Spleen (tissue), 11 donors: ENCODE data around the gene SMAP2. TPM values are rescaled to one million over a fixed set of nuclear protein-coding genes. Genes with fewer than 3 reads are reported as not detected.
A peak's percentile ranks its signal among the peaks of the same experiment; 100 is the strongest.

Source experiments
- DNase-seq: peaks from one replicate; pipeline ENCODE4 v3.0.0-alpha.2; 2020
- H3K27ac ChIP-seq, 8 donors: fragments of 200-600 bp; sonication (generic) in 7 of 8; 1 replicate in 4 of 8; 2 replicates in 4 of 8; pipeline versions ENCODE4 v1.5.0 to v1.8.0; 2016 to 2021; ENCODE audit warnings: inconsistent platforms in 4 of 8, mild to moderate bottlenecking in 4 of 8, moderate library complexity in 1 of 8
- H3K27me3 ChIP-seq, 7 donors: fragments of 200-600 bp; sonication (generic) in 6 of 7; replicated peaks in 1 of 7; 1 replicate in 4 of 7; 2 replicates in 3 of 7; pipeline versions ENCODE4 v1.5.0 to v1.8.0; 2016 to 2021; ENCODE audit warnings: inconsistent platforms in 3 of 7, mild to moderate bottlenecking in 1 of 7
- H3K36me3 ChIP-seq, 6 donors: fragments of 200-600 bp; sonication (generic) in 5 of 6; 1 replicate in 4 of 6; 2 replicates in 2 of 6; pipeline versions ENCODE4 v1.5.0 to v1.8.0; 2016 to 2021; ENCODE audit warnings: inconsistent platforms in 2 of 6
- H3K4me1 ChIP-seq, 6 donors: fragments of 200-600 bp; sonication (generic) in 5 of 6; 1 replicate in 3 of 6; 2 replicates in 3 of 6; pipeline versions ENCODE4 v1.5.0 to v1.8.0; 2016 to 2021; ENCODE audit warnings: inconsistent platforms in 3 of 6
- H3K4me3 ChIP-seq, 8 donors: fragments of 200-600 bp; sonication (generic) in 7 of 8; 1 replicate in 4 of 8; 2 replicates in 4 of 8; pipeline versions ENCODE4 v1.5.0 to v1.8.0; 2016 to 2021; ENCODE audit warnings: inconsistent platforms in 4 of 8, mild to moderate bottlenecking in 4 of 8, moderate library complexity in 2 of 8
- H3K9me3 ChIP-seq, 8 donors: fragments of 200-600 bp; sonication (generic) in 7 of 8; 1 replicate in 4 of 8; 2 replicates in 4 of 8; pipeline versions ENCODE4 v1.5.0 to v1.8.0; 2016 to 2021; ENCODE audit warnings: inconsistent platforms in 4 of 8
- POLR2A ChIP-seq, 3 donors: fragments of 450-650 bp; IDR thresholded peaks; one replicate each; pipeline ENCODE4 v1.5.1; 2017; ENCODE audit warnings: antibody characterized with exemption in 3 of 3, mild to moderate bottlenecking in 1 of 3
- POLR2AphosphoS5 ChIP-seq, 3 donors: sonication (generic); formaldehyde crosslinking; IDR thresholded peaks; one replicate each; pipeline ENCODE4 v1.5.1; 2017; ENCODE audit warnings: antibody characterized with exemption in 3 of 3
- WGBS, 5 donors: extraction: QIAGEN DNeasy Blood & Tissue Kit in 3 of 5; methylation state at CpG; one replicate each; pipeline versions ENCODE4 v1.1.5 to v1.1.7; 2013 to 2018; 5-methylcytosine and 5-hydroxymethylcytosine counted together
- intact Hi-C: fragments of 100-400 bp; cut with DNase I; formaldehyde crosslinking; loops from one replicate; pipeline ENCODE4 v1.15.0; 2023; ENCODE audit warnings: low total_unique reads
- polyA plus RNA-seq, 3 donors: library from polyadenylated mRNA; stranded (reverse); fragments of 200-250 nt; gene quantifications; one replicate each; pipeline ENCODE4 v1.2.1, GENCODE V29; 2013
- total RNA-seq, 7 donors: library from RNA; depleted of rRNA in 3 of 7; stranded (reverse); fragments of >200 nt in 3 of 7; fragmentation: NEBNext Ultra II Directional in 4 of 7; extraction: Animal tissue kit (Norgen Biotek cat#: 25700) in 4 of 7; gene quantifications; one replicate each; pipeline versions ENCODE4 v1.1.0 to v1.2.1, GENCODE V29; 2016 to 2021
- TF ChIP-seq, protein P1 (sequence below), 11 experiments: fragments of 200-600 bp in 7 of 11; fragments of 450-650 bp in 4 of 11; sonication (generic) in 4 of 11; IDR thresholded peaks in 8 of 11; conservative IDR thresholded peaks in 3 of 11; 1 replicate in 7 of 11; 2 replicates in 4 of 11; pipeline versions ENCODE4 v1.4.0 to v1.8.0; 2016 to 2021; ENCODE audit warnings: antibody characterized with exemption in 11 of 11, inconsistent platforms in 4 of 11, mild to moderate bottlenecking in 1 of 11
- donor health status: healthy with polysubstance abuse.
- donor health status: DM: no; HTN: no; CAD: no; lungs with moderate emphysema.
- donor health status: DM: no; HTN: no; CAD: no.
- donor health status: Bipolar disorder and iron deficiency.
- donor health status: healthy.
- donor health status: DM: no; HTN: no; CAD: no.
- donor health status: DM: yes; HTN: yes; CAD: no.

Gene SMAP2
- total and polyA plus RNA-seq, 10 donors, result 120 to 435 (median 221) TPM

DNA sequence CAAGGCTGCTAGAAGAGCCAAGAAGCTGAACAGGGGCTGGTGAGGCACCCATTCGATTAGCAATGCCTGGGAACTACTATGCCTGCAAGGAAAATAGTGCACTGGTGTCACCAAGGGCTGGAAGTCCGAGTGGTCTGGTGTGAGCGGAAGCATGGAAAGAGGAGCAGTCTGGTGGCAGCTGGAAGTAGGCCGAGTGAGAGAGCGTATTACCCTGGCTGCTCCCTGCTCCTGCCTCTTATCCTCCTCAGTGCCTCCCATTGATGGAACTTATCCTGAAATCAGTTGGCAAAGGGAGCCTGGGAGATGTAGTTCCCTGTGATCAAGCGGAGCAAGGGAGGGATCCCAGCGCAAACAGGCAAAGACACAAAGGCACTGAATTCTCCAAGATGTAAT lies 9.6 kb downstream of the SMAP2 start:
- no peaks in the 10 kb centered on the region for H3K9me3 ChIP-seq
- peaks cover 0 to 52% (median 6%) of the 10 kb centered on the region in 6 donors for H3K36me3 ChIP-seq
- no peaks in the 10 kb centered on the region for H3K27me3 ChIP-seq
- H3K4me1 ChIP-seq, result peaks cover 75 to 100% (median 97%) of the 10 kb centered on the region in 6 donors
- WGBS, 5 donors, result 76 to 83% (median 81%) methylated on average over 7 of the region's 7 CpGs
- H3K4me3 ChIP-seq, result peak overlapping the region in 6 of 8 donors; percentile 13 to 97 (median 30)
- peak in 2 of 3 donors; percentile 42 to 77 for TF ChIP-seq POLR2AphosphoS5 (IDR thresholded peaks at IDR 0.05)
- TF ChIP-seq POLR2A (IDR thresholded peaks at IDR 0.05), result no peak
- TF ChIP-seq, protein P1, sequence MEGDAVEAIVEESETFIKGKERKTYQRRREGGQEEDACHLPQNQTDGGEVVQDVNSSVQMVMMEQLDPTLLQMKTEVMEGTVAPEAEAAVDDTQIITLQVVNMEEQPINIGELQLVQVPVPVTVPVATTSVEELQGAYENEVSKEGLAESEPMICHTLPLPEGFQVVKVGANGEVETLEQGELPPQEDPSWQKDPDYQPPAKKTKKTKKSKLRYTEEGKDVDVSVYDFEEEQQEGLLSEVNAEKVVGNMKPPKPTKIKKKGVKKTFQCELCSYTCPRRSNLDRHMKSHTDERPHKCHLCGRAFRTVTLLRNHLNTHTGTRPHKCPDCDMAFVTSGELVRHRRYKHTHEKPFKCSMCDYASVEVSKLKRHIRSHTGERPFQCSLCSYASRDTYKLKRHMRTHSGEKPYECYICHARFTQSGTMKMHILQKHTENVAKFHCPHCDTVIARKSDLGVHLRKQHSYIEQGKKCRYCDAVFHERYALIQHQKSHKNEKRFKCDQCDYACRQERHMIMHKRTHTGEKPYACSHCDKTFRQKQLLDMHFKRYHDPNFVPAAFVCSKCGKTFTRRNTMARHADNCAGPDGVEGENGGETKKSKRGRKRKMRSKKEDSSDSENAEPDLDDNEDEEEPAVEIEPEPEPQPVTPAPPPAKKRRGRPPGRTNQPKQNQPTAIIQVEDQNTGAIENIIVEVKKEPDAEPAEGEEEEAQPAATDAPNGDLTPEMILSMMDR (IDR thresholded peaks at IDR 0.05 in 8 of 11, conservative IDR thresholded peaks at IDR 0.05 in 3 of 11), result no peak
- peak overlapping the region; percentile 95 to 100 (median 98) for H3K27ac ChIP-seq
- DNase-seq, result no peak
- intact Hi-C loops, result no loop called here

DNA sequence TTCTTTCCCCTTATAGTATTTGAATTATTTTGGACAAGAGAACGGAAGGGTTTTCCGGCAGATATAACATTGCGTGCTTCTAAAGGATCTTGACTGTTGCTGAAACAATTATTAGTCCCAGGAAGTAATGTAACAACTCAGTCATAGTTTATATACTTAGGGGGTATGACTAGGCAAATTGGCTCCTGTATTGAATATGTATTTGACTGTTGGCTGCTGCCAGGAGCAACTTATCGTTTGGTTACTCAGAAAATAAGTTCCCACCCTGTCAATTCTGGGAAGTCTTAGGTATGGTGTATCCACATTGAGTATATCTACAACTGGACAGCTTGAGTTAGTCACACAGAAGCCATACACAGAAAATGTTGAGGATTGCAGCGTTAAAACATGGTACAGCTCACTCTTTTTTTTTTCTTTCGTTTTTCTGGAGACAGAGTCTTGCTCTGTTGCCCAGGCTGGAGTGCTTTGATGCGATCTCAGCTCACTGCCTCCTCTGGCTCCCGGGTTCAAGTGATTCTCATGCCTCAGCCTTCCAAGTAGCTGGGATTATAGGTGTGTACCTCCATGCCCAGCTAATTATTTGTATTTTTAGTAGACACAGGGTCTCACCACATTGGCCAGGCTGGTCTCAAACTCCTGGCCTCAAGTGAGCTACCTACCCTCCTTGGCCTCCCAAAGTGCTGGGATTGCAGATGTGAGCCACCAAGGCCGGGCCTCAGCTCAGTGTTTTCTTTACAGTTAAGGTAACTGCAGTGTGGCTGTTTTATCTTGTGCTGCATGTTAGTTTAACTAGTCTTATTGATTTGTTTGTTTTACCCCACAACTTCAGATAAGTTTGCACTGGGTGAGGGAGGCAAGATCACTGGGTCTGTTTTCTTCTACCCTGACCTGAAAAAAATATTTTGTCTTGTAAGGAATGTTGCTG lies 10.2 kb downstream of the SMAP2 start:
- Histone ChIP-seq H3K27ac (peak overlapping the region; percentile 95 to 100 (median 98)), H3K4me3 (peak overlapping the region in 6 of 8 donors; percentile 13 to 97 (median 30)), H3K27me3 (no peaks in the 10 kb centered on the region), H3K9me3 (no peaks in the 10 kb centered on the region), H3K4me1 (peaks cover 73 to 100% (median 96%) of the 10 kb centered on the region in 6 donors), H3K36me3 (peaks cover 0 to 52% (median 4%) of the 10 kb centered on the region in 6 donors)
- peak in 1 of 3 donors; percentile 15 for TF ChIP-seq POLR2A (IDR thresholded peaks at IDR 0.05)
- TF ChIP-seq POLR2AphosphoS5 (IDR thresholded peaks at IDR 0.05), result peak in 2 of 3 donors; percentile 40 to 56
- TF ChIP-seq, protein P1 (IDR thresholded peaks at IDR 0.05 in 8 of 11, conservative IDR thresholded peaks at IDR 0.05 in 3 of 11), result no peak
- 48 to 69% (median 63%) methylated on average over 9 of the region's 9 CpGs for WGBS, 5 donors
- no peak for DNase-seq
- intact Hi-C loops, result no loop called here

DNA sequence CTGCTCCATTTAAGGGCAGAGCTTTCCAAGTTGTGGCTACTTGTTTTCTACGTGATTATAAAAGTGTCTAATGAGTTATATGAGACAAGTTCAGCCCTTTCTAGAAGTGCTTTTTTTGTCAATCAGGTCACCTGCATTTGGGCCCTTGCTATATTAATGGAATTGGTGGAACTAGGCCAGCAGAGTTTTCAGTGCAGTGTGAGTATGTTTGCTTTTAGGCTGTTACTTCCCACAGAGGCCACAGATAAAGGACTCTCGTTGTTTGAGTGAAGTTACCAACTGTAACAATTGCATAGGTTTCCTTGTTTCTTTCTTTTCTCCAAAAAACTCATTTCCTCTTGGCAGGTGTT lies 10.9 kb downstream of the SMAP2 start:
- H3K4me3 ChIP-seq, result peak overlapping the region in 3 of 8 donors; percentile 29 to 97 (median 31)
- DNase-seq, result no peak
- intact Hi-C loops, result no loop called here
- no peaks in the 10 kb centered on the region for H3K27me3 ChIP-seq
- TF ChIP-seq POLR2A (IDR thresholded peaks at IDR 0.05), result no peak
- TF ChIP-seq, protein P1 (IDR thresholded peaks at IDR 0.05 in 8 of 11, conservative IDR thresholded peaks at IDR 0.05 in 3 of 11), result no peak
- no peak for TF ChIP-seq POLR2AphosphoS5 (IDR thresholded peaks at IDR 0.05)
- H3K4me1 ChIP-seq, result peaks cover 74 to 100% (median 96%) of the 10 kb centered on the region in 6 donors
- 15 to 22% (median 20%) methylated on average over 2 of the region's 2 CpGs for WGBS, 5 donors
- peaks cover 0 to 52% (median 0%) of the 10 kb centered on the region in 6 donors for H3K36me3 ChIP-seq
- no peaks in the 10 kb centered on the region for H3K9me3 ChIP-seq
- H3K27ac ChIP-seq, result peak overlapping the region; percentile 95 to 100 (median 98)

DNA sequence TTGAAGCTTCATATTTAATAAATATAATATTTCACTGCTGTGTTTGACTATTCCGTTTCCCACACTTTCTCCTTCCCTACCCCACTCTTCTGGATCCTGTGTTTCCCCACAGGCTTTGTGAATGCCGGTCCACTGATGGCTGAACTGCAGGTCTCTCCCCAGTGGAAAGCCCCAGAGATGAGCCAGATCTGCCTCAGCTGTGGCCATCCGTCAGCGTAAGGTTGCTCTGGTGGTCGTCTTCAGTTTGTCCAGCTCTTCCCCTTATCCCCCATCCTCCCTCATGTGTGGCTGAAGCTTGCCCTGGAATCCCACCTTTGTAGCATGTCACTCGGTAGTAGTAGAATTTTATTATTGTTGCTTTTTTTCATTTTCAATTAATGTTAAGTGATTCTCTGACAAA lies 11.4 kb downstream of the SMAP2 start:
- Histone ChIP-seq H3K36me3 (peaks cover 0 to 52% (median 0%) of the 10 kb centered on the region in 6 donors), H3K4me1 (peaks cover 74 to 100% (median 97%) of the 10 kb centered on the region in 6 donors), H3K27ac (peak overlapping the region; percentile 95 to 100 (median 98)), H3K9me3 (no peaks in the 10 kb centered on the region), H3K4me3 (peak overlapping the region in 3 of 8 donors; percentile 1 to 97 (median 29)), H3K27me3 (no peaks in the 10 kb centered on the region)
- no peak for DNase-seq
- 58 to 67% (median 64%) methylated on average over 6 of the region's 6 CpGs for WGBS, 5 donors
- intact Hi-C loops, result no loop called here
- no peak for TF ChIP-seq POLR2A (IDR thresholded peaks at IDR 0.05)
- peak in 2 of 3 donors; percentile 46 to 52 for TF ChIP-seq POLR2AphosphoS5 (IDR thresholded peaks at IDR 0.05)
- TF ChIP-seq, protein P1 (IDR thresholded peaks at IDR 0.05 in 8 of 11, conservative IDR thresholded peaks at IDR 0.05 in 3 of 11), result no peak
